Loucy (cell line): ENCODE measurements around the gene CELSR1.

Experiments used
- H2AFZ ChIP-seq: fragments of 200-600 bp; sonication (generic); 2 replicates; pipeline ENCODE4 v1.6.0; 2016; ENCODE audit warnings: antibody characterized with exemption, mild to moderate bottlenecking, low read length, moderate library complexity
- H3F3A ChIP-seq: fragments of 200-600 bp; 2 replicates; pipeline ENCODE4 v1.6.0; 2016; ENCODE audit warnings: antibody characterized with exemption, low read depth, mild to moderate bottlenecking
- H3K27me3 ChIP-seq: fragments of 200-600 bp; sonication (generic); 2 replicates; pipeline ENCODE4 v1.6.1; 2014; ENCODE audit warnings: low read length, mild to moderate bottlenecking; ENCODE audit not compliant: insufficient read depth, poor library complexity, severe bottlenecking
- H3K36me3 ChIP-seq: fragments of 200-600 bp; sonication (generic); 2 replicates; pipeline ENCODE4 v1.6.1; 2016; ENCODE audit warnings: low read length; ENCODE audit not compliant: insufficient read depth
- H3K4me1 ChIP-seq: fragments of 200-600 bp; sonication (generic); 2 replicates; pipeline ENCODE4 v1.5.1; 2014; ENCODE audit warnings: low read length, mild to moderate bottlenecking; ENCODE audit not compliant: insufficient read depth, poor library complexity, severe bottlenecking
- H3K4me2 ChIP-seq: fragments of 200-600 bp; sonication (generic); 2 replicates; pipeline ENCODE4 v1.6.0; 2014; ENCODE audit warnings: antibody characterized with exemption, low read length, low read depth, mild to moderate bottlenecking; ENCODE audit not compliant: poor library complexity, severe bottlenecking
- H3K4me3 ChIP-seq: fragments of 200-600 bp; sonication (generic); 2 replicates; pipeline ENCODE4 v1.5.1; 2014; ENCODE audit warnings: low read length, mild to moderate bottlenecking, mixed read lengths; ENCODE audit not compliant: poor library complexity, severe bottlenecking
- H3K79me2 ChIP-seq: fragments of 200-600 bp; sonication (generic); 2 replicates; pipeline ENCODE4 v1.6.1; 2014; ENCODE audit warnings: low read length; ENCODE audit not compliant: insufficient read depth
- H3K9ac ChIP-seq: fragments of 200-600 bp; sonication (generic); 2 replicates; pipeline ENCODE4 v1.6.0; 2014; ENCODE audit warnings: mild to moderate bottlenecking, low read depth, low read length, moderate library complexity; ENCODE audit not compliant: poor library complexity, severe bottlenecking
- H3K9me2 ChIP-seq: fragments of 200-600 bp; sonication (generic); replicated peaks from 2 replicates; pipeline ENCODE4 v1.6.1; 2016; ENCODE audit warnings: low read depth, low read length, mixed read lengths
- H3K9me3 ChIP-seq: fragments of 200-600 bp; sonication (generic); 2 replicates; pipeline ENCODE4 v1.6.1; 2014; ENCODE audit warnings: mild to moderate bottlenecking, antibody characterized with exemption, low read length, low read depth; ENCODE audit not compliant: insufficient read depth
- H4K20me1 ChIP-seq: fragments of 200-600 bp; sonication (generic); 2 replicates; pipeline ENCODE4 v1.6.0; 2014; ENCODE audit warnings: antibody characterized with exemption, low read length, mild to moderate bottlenecking; ENCODE audit not compliant: insufficient read depth, poor library complexity, severe bottlenecking
- EZH2phosphoT487 ChIP-seq: fragments of 200-600 bp; IDR thresholded peaks from 2 replicates; pipeline ENCODE4 v1.6.1; 2018; ENCODE audit warnings: antibody characterized with exemption, mild to moderate bottlenecking, moderate library complexity, borderline replicate concordance
- TF ChIP-seq, protein P1 (sequence below): fragments of 200-600 bp; sonication (generic); conservative IDR thresholded peaks from 2 replicates; pipeline ENCODE4 v1.5.1; 2014; ENCODE audit warnings: mild to moderate bottlenecking, antibody characterized with exemption, low read length

CELSR1 gene

DNA sequence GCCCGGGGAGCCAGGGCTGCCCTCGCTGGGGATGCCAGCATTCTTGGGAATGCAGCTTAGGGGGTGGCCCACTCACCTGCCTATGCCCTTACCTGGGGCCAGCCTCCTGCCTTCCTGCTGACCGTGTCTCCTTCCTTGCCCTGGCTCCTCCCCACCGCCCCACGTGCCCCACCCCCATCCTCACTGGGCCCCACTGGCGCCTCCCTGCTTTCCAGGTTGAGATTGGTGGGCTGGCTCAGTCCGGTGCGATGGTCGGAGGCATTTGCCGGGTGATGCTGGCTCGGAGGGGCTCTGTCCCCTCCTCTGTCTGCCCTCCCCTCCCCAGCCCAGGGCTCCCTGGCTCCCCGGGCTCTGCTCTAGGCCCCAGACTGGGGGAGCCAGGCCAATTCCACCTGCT lies 48.7 kb upstream of the CELSR1 start:
- H3K9me2 ChIP-seq = no peaks in the 10 kb centered on the region
- peaks cover 5% of the 10 kb centered on the region for H4K20me1 ChIP-seq
- H3K27me3 ChIP-seq = no peaks in the 10 kb centered on the region
- no peaks in the 10 kb centered on the region for H3K9me3 ChIP-seq
- TF ChIP-seq EZH2phosphoT487 = no peak
- TF ChIP-seq, protein P1, sequence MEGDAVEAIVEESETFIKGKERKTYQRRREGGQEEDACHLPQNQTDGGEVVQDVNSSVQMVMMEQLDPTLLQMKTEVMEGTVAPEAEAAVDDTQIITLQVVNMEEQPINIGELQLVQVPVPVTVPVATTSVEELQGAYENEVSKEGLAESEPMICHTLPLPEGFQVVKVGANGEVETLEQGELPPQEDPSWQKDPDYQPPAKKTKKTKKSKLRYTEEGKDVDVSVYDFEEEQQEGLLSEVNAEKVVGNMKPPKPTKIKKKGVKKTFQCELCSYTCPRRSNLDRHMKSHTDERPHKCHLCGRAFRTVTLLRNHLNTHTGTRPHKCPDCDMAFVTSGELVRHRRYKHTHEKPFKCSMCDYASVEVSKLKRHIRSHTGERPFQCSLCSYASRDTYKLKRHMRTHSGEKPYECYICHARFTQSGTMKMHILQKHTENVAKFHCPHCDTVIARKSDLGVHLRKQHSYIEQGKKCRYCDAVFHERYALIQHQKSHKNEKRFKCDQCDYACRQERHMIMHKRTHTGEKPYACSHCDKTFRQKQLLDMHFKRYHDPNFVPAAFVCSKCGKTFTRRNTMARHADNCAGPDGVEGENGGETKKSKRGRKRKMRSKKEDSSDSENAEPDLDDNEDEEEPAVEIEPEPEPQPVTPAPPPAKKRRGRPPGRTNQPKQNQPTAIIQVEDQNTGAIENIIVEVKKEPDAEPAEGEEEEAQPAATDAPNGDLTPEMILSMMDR = no peak
- H3K4me3 ChIP-seq = no peak overlapping the region
- no peak overlapping the region for H2AFZ ChIP-seq
- H3K4me2 ChIP-seq = no peak overlapping the region
- no peak overlapping the region for H3K9ac ChIP-seq
- H3F3A ChIP-seq = no peaks in the 10 kb centered on the region
- peaks cover 29% of the 10 kb centered on the region; the same call in 1 of the 2 replicates for H3K79me2 ChIP-seq
- no peaks in the 10 kb centered on the region for H3K36me3 ChIP-seq
- peaks cover 19% of the 10 kb centered on the region for H3K4me1 ChIP-seq

- no peaks in the 10 kb centered on the region for H3K9me2 ChIP-seq
- no peak overlapping the region for H2AFZ ChIP-seq
- no peak overlapping the region for H3K4me3 ChIP-seq
- no peak overlapping the region for H3K9ac ChIP-seq
- peaks cover 5% of the 10 kb centered on the region for H4K20me1 ChIP-seq
- no peaks in the 10 kb centered on the region for H3F3A ChIP-seq
- no peaks in the 10 kb centered on the region for H3K9me3 ChIP-seq
- H3K4me1 ChIP-seq = peaks cover 23% of the 10 kb centered on the region
- TF ChIP-seq, protein P1 = no peak
- no peak for TF ChIP-seq EZH2phosphoT487
- peaks cover 30% of the 10 kb centered on the region; the same call in 1 of the 2 replicates for H3K79me2 ChIP-seq
- H3K36me3 ChIP-seq = no peaks in the 10 kb centered on the region
- H3K27me3 ChIP-seq = no peaks in the 10 kb centered on the region
- no peak overlapping the region for H3K4me2 ChIP-seq
Observed at GRCh38 chr22:46585340-46586122, 48.1 kb upstream of the CELSR1 start.

- Histone ChIP-seq H3K27me3 (no peaks in the 10 kb centered on the region), H3K79me2 (peaks cover 42% of the 10 kb centered on the region; the same call in 1 of the 2 replicates), H3K9me2 (no peaks in the 10 kb centered on the region), H2AFZ (no peak overlapping the region), H3K4me2 (no peak overlapping the region), H3F3A (no peaks in the 10 kb centered on the region), H3K36me3 (no peaks in the 10 kb centered on the region), H3K9ac (no peak overlapping the region), H3K9me3 (no peaks in the 10 kb centered on the region), H3K4me1 (peaks cover 27% of the 10 kb centered on the region), H4K20me1 (peaks cover 5% of the 10 kb centered on the region), H3K4me3 (no peak overlapping the region)
- no peak for TF ChIP-seq EZH2phosphoT487
- TF ChIP-seq, protein P1 = no peak
Observed at GRCh38 chr22:46584081-46584921, 46.9 kb upstream of the CELSR1 start.
